Astrocyte (in vitro differentiated cells and primary cell): Measurements from ENCODE around the gene GIGYF1. TPM values are rescaled to one million over a fixed set of nuclear protein-coding genes. Genes with fewer than 3 reads are reported as not detected.

Source experiments
- DNase-seq: peaks from one replicate; pipeline ENCODE4 v3.0.0-alpha.2; 2010; ENCODE audit warnings: low read depth
- FAIRE-seq: peaks from 2 replicates; lab custom pipeline; 2011; peaks lifted over from hg19 to GRCh38; lab: Jason Lieb, UNC
- H2AFZ ChIP-seq: 2 replicates; pipeline ENCODE4 v1.6.0; 2012; ENCODE audit warnings: low read depth, low read length, inconsistent platforms
- H3K27ac ChIP-seq: 2 replicates; pipeline ENCODE4 v1.5.1; 2011; ENCODE audit warnings: low read depth, low read length, inconsistent platforms
- H3K27me3 ChIP-seq: 2 replicates; pipeline ENCODE4 v1.6.0; 2011; ENCODE audit warnings: low read length, inconsistent platforms; ENCODE audit not compliant: insufficient read depth
- H3K36me3 ChIP-seq: 2 replicates; pipeline ENCODE4 v1.5.1; 2011; ENCODE audit warnings: low read length, inconsistent platforms; ENCODE audit not compliant: insufficient read depth
- H3K4me1 ChIP-seq: 2 replicates; pipeline ENCODE4 v1.5.1; 2011; ENCODE audit warnings: low read length, inconsistent platforms; ENCODE audit not compliant: insufficient read depth
- H3K4me2 ChIP-seq: 2 replicates; pipeline ENCODE4 v1.6.0; 2012; ENCODE audit warnings: low read length, inconsistent platforms
- H3K4me3 ChIP-seq: 2 replicates; pipeline ENCODE4 v1.5.1; 2011; ENCODE audit warnings: low read depth, mild to moderate bottlenecking, low read length, inconsistent platforms; ENCODE audit not compliant: insufficient read depth
- H3K79me2 ChIP-seq: 2 replicates; pipeline ENCODE4 v1.6.0; 2012; ENCODE audit warnings: mild to moderate bottlenecking, low read length, inconsistent platforms; ENCODE audit not compliant: insufficient read depth
- H3K9ac ChIP-seq: 2 replicates; pipeline ENCODE4 v1.6.0; 2012; ENCODE audit warnings: mild to moderate bottlenecking, low read length, inconsistent platforms
- H3K9me3 ChIP-seq: 2 replicates; pipeline ENCODE4 v1.5.1; 2012; ENCODE audit warnings: low read depth, mild to moderate bottlenecking, low read length, inconsistent platforms; ENCODE audit not compliant: insufficient read depth
- H4K20me1 ChIP-seq: 2 replicates; pipeline ENCODE4 v1.6.0; 2012; ENCODE audit warnings: low read length, inconsistent platforms; ENCODE audit not compliant: insufficient read depth
- H3K27ac Mint-ChIP-seq: one replicate; pipeline ENCODE4 v1.8.0; 2021; ENCODE audit warnings: mild to moderate bottlenecking, mixed read lengths; ENCODE audit not compliant: unreplicated experiment
- H3K27me3 Mint-ChIP-seq: one replicate; pipeline ENCODE4 v1.8.0; 2021; ENCODE audit warnings: low read depth, mixed read lengths; ENCODE audit not compliant: unreplicated experiment
- H3K36me3 Mint-ChIP-seq: one replicate; pipeline ENCODE4 v1.8.0; 2021; ENCODE audit warnings: low read depth, mixed read lengths; ENCODE audit not compliant: unreplicated experiment
- H3K4me1 Mint-ChIP-seq: one replicate; pipeline ENCODE4 v1.8.0; 2021; ENCODE audit warnings: low read depth, mixed read lengths; ENCODE audit not compliant: unreplicated experiment
- H3K4me3 Mint-ChIP-seq: one replicate; pipeline ENCODE4 v1.8.0; 2021; ENCODE audit warnings: mild to moderate bottlenecking, moderate library complexity, mixed read lengths; ENCODE audit not compliant: unreplicated experiment
- H3K9me3 Mint-ChIP-seq: one replicate; pipeline ENCODE4 v1.8.0; 2021; ENCODE audit warnings: mild to moderate bottlenecking, mixed read lengths; ENCODE audit not compliant: unreplicated experiment
- CTCF ChIP-seq: IDR thresholded peaks from 2 replicates; pipeline ENCODE4 v1.5.1; 2011; ENCODE audit warnings: low read depth, mild to moderate bottlenecking, inconsistent platforms, low read length, moderate library complexity; ENCODE audit not compliant: insufficient read depth
- EZH2 ChIP-seq: IDR thresholded peaks from 2 replicates; pipeline ENCODE4 v1.6.1; 2012; ENCODE audit warnings: mild to moderate bottlenecking, low read length, inconsistent platforms; ENCODE audit not compliant: insufficient read depth
- total RNA-seq: library from RNA; stranded (reverse); gene quantifications from 2 replicates; pipeline ENCODE4 v1.2.1, GENCODE V29; 2021

Gene GIGYF1
- total RNA-seq, 1 donor from 2014 or later = 23.2 TPM

- no peaks in the 10 kb centered on the region for H4K20me1 ChIP-seq
- no peaks in the 10 kb centered on the region for H3K4me1 Mint-ChIP-seq
- H3K4me3 ChIP-seq = no peak within 1 kb of the TSS
- FAIRE-seq (no peak), DNase-seq (no peak)
- no peak within 1 kb of the TSS for H3K4me2 ChIP-seq
- no peak within 1 kb of the TSS for H3K4me3 Mint-ChIP-seq
- peaks cover 2% of the 10 kb centered on the region for H3K36me3 Mint-ChIP-seq
- H3K27ac Mint-ChIP-seq = no peak within 1 kb of the TSS
- H3K27me3 ChIP-seq = peaks cover 12% of the 10 kb centered on the region
- no peaks in the 10 kb centered on the region for H3K79me2 ChIP-seq
- no peak within 1 kb of the TSS for H3K9ac ChIP-seq
- no peak for TF ChIP-seq EZH2
- TF ChIP-seq CTCF = no peak
- no peaks in the 10 kb centered on the region for H3K36me3 ChIP-seq
- no peaks in the 10 kb centered on the region for H3K9me3 ChIP-seq
- no peak within 1 kb of the TSS for H3K27ac ChIP-seq
- H3K4me1 ChIP-seq = no peaks in the 10 kb centered on the region
- H3K9me3 Mint-ChIP-seq = peaks cover 2% of the 10 kb centered on the region
- H3K27me3 Mint-ChIP-seq = peaks cover 29% of the 10 kb centered on the region
- no peak within 1 kb of the TSS for H2AFZ ChIP-seq
Observed at GRCh38 chr7:100641463-100641859, 52.6 kb downstream of the GIGYF1 start, which contains the start of gene TFR2. TSS of gene TFR2 (minus strand) at chr7:100641552. CDS start at chr7:100641509, 43 bp downstream.

GRCh38 chr7:100640517-100641440, 53.3 kb downstream of the GIGYF1 start:
- peaks cover 2% of the 10 kb centered on the region for H3K36me3 Mint-ChIP-seq
- Histone ChIP-seq H3K9ac (no peak overlapping the region), H2AFZ (no peak overlapping the region), H3K79me2 (no peaks in the 10 kb centered on the region), H3K9me3 (no peaks in the 10 kb centered on the region), H3K36me3 (no peaks in the 10 kb centered on the region), H4K20me1 (no peaks in the 10 kb centered on the region), H3K4me2 (no peak overlapping the region), H3K27ac (no peak overlapping the region), H3K4me1 (no peaks in the 10 kb centered on the region), H3K27me3 (peaks cover 14% of the 10 kb centered on the region), H3K4me3 (no peak overlapping the region)
- H3K27ac Mint-ChIP-seq = no peak overlapping the region
- no peak for DNase-seq
- H3K4me1 Mint-ChIP-seq = no peaks in the 10 kb centered on the region
- FAIRE-seq = no peak
- H3K9me3 Mint-ChIP-seq = peaks cover 2% of the 10 kb centered on the region
- no peak overlapping the region for H3K4me3 Mint-ChIP-seq
- H3K27me3 Mint-ChIP-seq = peaks cover 28% of the 10 kb centered on the region
- TF ChIP-seq EZH2 = no peak
- no peak for TF ChIP-seq CTCF

- no peaks in the 10 kb centered on the region for H3K9me3 ChIP-seq
- no peaks in the 10 kb centered on the region for H3K4me1 ChIP-seq
- Mint-ChIP-seq H3K27ac (no peak overlapping the region), H3K9me3 (peaks cover 2% of the 10 kb centered on the region), H3K27me3 (peaks cover 24% of the 10 kb centered on the region), H3K4me1 (no peaks in the 10 kb centered on the region), H3K36me3 (peaks cover 2% of the 10 kb centered on the region), H3K4me3 (no peak overlapping the region)
- FAIRE-seq (no peak), DNase-seq (no peak)
- no peak overlapping the region for H2AFZ ChIP-seq
- H3K4me3 ChIP-seq = no peak overlapping the region
- no peaks in the 10 kb centered on the region for H3K36me3 ChIP-seq
- H3K79me2 ChIP-seq = no peaks in the 10 kb centered on the region
- no peak overlapping the region for H3K9ac ChIP-seq
- H3K27ac ChIP-seq = no peak overlapping the region
- no peaks in the 10 kb centered on the region for H4K20me1 ChIP-seq
- TF ChIP-seq EZH2 (no peak), CTCF (no peak)
- no peak overlapping the region for H3K4me2 ChIP-seq
- H3K27me3 ChIP-seq = peaks cover 15% of the 10 kb centered on the region
Observed at GRCh38 chr7:100639995-100640516, 54.0 kb downstream of the GIGYF1 start.
